K562 (cell line): ENCODE results near the gene RARG. TPM values are rescaled to one million over a fixed set of nuclear protein-coding genes. Genes with fewer than 3 reads are reported as not detected.

ENCODE experiments used
- ASH1L ChIP-seq: fragments of 450-650 bp; IDR thresholded peaks from 2 replicates; pipeline ENCODE4 v1.6.1; 2018; ENCODE audit warnings: borderline replicate concordance, mild to moderate bottlenecking, low read depth; ENCODE audit not compliant: partially characterized antibody
- CCNT2 ChIP-seq: IDR thresholded peaks from 2 replicates; pipeline ENCODE4 v1.6.1; 2011; ENCODE audit warnings: borderline replicate concordance, low read depth, mild to moderate bottlenecking, moderate library complexity, mixed read lengths, low read length; ENCODE audit not compliant: insufficient read length; ENCODE audit errors: extremely low read depth
- E2F6 ChIP-seq, 2 experiments: IDR thresholded peaks; 2 replicates each; pipeline ENCODE4 v1.6.1; 2011; ENCODE audit warnings: borderline replicate concordance in 1 of 2, control low read depth in 1 of 2, low read depth in 1 of 2, low read length in 1 of 2, mild to moderate bottlenecking in 1 of 2, mixed read lengths in 1 of 2, moderate library complexity in 1 of 2; ENCODE audit not compliant: insufficient read depth in 1 of 2, insufficient read length in 1 of 2, poor library complexity in 1 of 2, severe bottlenecking in 1 of 2; ENCODE audit errors: extremely low read depth in 1 of 2
- EP400 ChIP-seq: fragments of 450-650 bp; IDR thresholded peaks from 2 replicates; pipeline ENCODE4 v1.6.1; 2017; ENCODE audit warnings: antibody characterized with exemption, mild to moderate bottlenecking, moderate library complexity
- ETV1 ChIP-seq: fragments of 450-650 bp; conservative IDR thresholded peaks from 2 replicates; pipeline ENCODE4 v1.6.1; 2016; ENCODE audit warnings: missing genetic modification characterization, control low read depth, low read depth, missing compliant biosample characterization
- FOSL1 ChIP-seq: fragments of 200-800 bp; sonication (Bioruptor generic); conservative IDR thresholded peaks from 2 replicates; pipeline ENCODE4 v1.6.1; 2016; ENCODE audit warnings: missing genetic modification characterization, missing compliant biosample characterization
- L3MBTL2 ChIP-seq: fragments of 450-650 bp; IDR thresholded peaks from 2 replicates; pipeline ENCODE4 v1.6.1; 2016; ENCODE audit warnings: mild to moderate bottlenecking, moderate library complexity
- MAZ ChIP-seq, 2 experiments: fragments of 450-650 bp in 1 of 2; sonication (generic) in 1 of 2; formaldehyde crosslinking; IDR thresholded peaks in 1 of 2; conservative IDR thresholded peaks in 1 of 2; 2 replicates each; pipeline versions ENCODE4 v1.4.0 to v1.5.0; 2020; ENCODE audit warnings: mild to moderate bottlenecking in 1 of 2, missing genetic modification reagents in 1 of 2
- NR2C2 ChIP-seq, 2 experiments: fragments of 200-800 bp in 1 of 2; sonication (Bioruptor generic) in 1 of 2; sonication (generic) in 1 of 2; formaldehyde crosslinking in 1 of 2; IDR thresholded peaks; 2 replicates each; pipeline versions ENCODE4 v1.6.1 to v1.8.0; 2016 to 2022; ENCODE audit warnings: mild to moderate bottlenecking in 1 of 2, missing compliant biosample characterization in 1 of 2, missing genetic modification characterization in 1 of 2, missing genetic modification reagents in 1 of 2
- RCOR1 ChIP-seq, 2 experiments: IDR thresholded peaks; 2 replicates each; pipeline ENCODE4 v1.6.1; 2012; ENCODE audit warnings: low read depth in 2 of 2, low read length in 2 of 2, borderline replicate concordance in 1 of 2, improper control_type of control experiment in 1 of 2
- ZNF263 ChIP-seq: sonication (generic); formaldehyde crosslinking; IDR thresholded peaks from 2 replicates; pipeline ENCODE4 v1.8.0; 2022; ENCODE audit warnings: mild to moderate bottlenecking, missing genetic modification reagents, borderline replicate concordance
- ZNF384 ChIP-seq: IDR thresholded peaks from 2 replicates; pipeline ENCODE4 v1.6.1; 2012; ENCODE audit warnings: low read depth, low read length, improper control_type of control experiment
- ZNF668 ChIP-seq: fragments of 250-450 bp; sonication (Bioruptor Pico); IDR thresholded peaks from 2 replicates; pipeline ENCODE4 v1.8.0; 2022; ENCODE audit warnings: mild to moderate bottlenecking, inconsistent platforms
- polyA plus RNA-seq, 8 experiments: library from polyadenylated mRNA; depleted of rRNA in 4 of 8; stranded (reverse) in 5 of 8; unstranded in 3 of 8; fragments of >200 nt; fragmentation: Nextera tagmentation in 2 of 8; fragmentation: Illumina TruSeq in 1 of 8; extraction: Ambion mirVana in 2 of 8; extraction: Trizol in 1 of 8; gene quantifications; 2 replicates each; pipeline versions ENCODE4 v1.2.1 to v1.2.3, GENCODE V29; 2011 to 2014; ENCODE audit warnings: inconsistent platforms in 1 of 8, missing spikeins in 1 of 8
- total RNA-seq, 7 experiments: library from RNA; depleted of rRNA in 6 of 7; stranded (reverse); fragments of >200 nt in 6 of 7; fragmentation: Illumina TruSeq in 2 of 7; extraction: Trizol in 2 of 7; gene quantifications; 2 replicates each; pipeline versions ENCODE4 v1.2.1 to v1.2.3, GENCODE V29; 2011 to 2021; ENCODE audit warnings: low replicate concordance in 1 of 7
- TF ChIP-seq, protein P1 (sequence below): fragments of 450-650 bp; IDR thresholded peaks from 2 replicates; pipeline ENCODE4 v1.6.1; 2016; ENCODE audit warnings: antibody characterized with exemption

RARG gene
- total and polyA plus RNA-seq, 9 of the 15 experiments (the other 6 are each of a cell fraction or from before 2014, with no cell fraction given) = 0.18 to 7.6 (median 3.8) TPM

DNA sequence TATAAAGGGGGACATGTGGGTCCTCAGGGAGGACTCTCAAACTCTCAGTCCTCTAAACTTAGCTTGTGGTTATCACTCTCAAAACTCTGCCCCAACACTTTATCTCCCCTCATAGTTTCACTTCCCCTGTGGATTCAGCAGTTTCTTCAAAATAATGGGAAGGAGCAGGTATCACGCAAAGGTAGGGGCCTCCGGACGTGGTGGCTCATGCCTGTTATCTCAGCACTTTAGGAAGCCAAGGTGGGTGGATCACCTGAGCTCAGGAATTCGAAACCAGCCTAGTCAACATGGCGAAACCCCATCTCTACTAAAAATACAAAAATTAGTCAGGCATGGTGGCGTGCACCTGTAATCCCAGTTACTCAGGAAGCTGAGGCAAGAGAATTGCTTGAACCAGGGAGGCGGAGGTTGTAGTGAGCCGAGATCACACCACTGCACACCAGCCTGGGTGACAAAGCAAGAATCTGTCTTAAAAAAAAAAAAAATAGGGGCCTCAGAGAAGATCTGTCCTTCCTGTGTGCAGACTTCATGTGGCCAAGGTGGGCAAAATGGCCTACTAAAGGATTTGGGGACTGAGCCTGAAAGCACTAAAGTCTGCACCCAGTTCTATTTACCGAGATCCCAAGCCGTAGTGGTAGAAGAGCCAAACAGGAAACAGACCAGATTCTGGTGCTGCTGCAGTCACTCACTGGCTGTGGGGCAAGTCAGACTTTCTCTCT, 31.4 kb downstream of the RARG start (continued):
- TF ChIP-seq E2F6 (IDR thresholded peaks at IDR 0.05; ENCODE audit: borderline replicate concordance in 1 of 2, extremely low read depth in 1 of 2, insufficient read depth in 1 of 2, insufficient read length in 1 of 2, low read depth in 1 of 2, low read length in 1 of 2, poor library complexity in 1 of 2, severe bottlenecking in 1 of 2) (no peak), L3MBTL2 (peak; percentile 30; the same call in 1 of the 2 replicates), NR2C2 (CRISPR knock-in tag; IDR thresholded peaks at IDR 0.05) (no peak), NR2C2 (tag; IDR thresholded peaks at IDR 0.05) (no peak), FOSL1 (peak; percentile 18; the same call in 1 of the 2 replicates), MAZ (CRISPR knock-in tag; conservative IDR thresholded peaks at IDR 0.05 in 1 of 2, IDR thresholded peaks at IDR 0.05 in 1 of 2) (no peak), ASH1L (no peak), ZNF384 (peak; percentile 63), ZNF263 (CRISPR knock-in tag) (peak; percentile 88), CCNT2 (no peak), RCOR1 (IDR thresholded peaks at IDR 0.05; ENCODE audit: borderline replicate concordance in 1 of 2, low read depth in 2 of 2, low read length in 2 of 2) (no peak), EP400 (peak; percentile 24; the same call in 1 of the 2 replicates), ETV1 (tag) (0 out of 2 replicates have a peak, but pooled peaks have one; percentile 17), ZNF668 (CRISPR knock-in tag) (no peak)
- TF ChIP-seq, protein P1, sequence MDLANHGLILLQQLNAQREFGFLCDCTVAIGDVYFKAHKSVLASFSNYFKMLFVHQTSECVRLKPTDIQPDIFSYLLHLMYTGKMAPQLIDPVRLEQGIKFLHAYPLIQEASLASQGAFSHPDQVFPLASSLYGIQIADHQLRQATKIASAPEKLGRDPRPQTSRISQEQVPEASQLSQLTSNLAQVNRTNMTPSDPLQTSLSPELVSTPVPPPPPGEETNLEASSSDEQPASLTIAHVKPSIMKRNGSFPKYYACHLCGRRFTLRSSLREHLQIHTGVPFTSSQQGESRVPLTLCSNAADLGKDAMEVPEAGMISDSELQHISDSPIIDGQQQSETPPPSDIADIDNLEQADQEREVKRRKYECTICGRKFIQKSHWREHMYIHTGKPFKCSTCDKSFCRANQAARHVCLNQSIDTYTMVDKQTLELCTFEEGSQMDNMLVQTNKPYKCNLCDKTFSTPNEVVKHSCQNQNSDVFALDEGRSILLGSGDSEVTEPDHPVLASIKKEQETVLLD = no peak
